Smooth muscle cell (in vitro differentiated cells): ENCODE data around the gene MTOR. TPM values are rescaled to one million over a fixed set of nuclear protein-coding genes. Genes with fewer than 3 reads are reported as not detected.

ENCODE experiments used
- DNase-seq: peaks from one replicate; lab custom pipeline; 2025; ENCODE audit not compliant: unreplicated experiment; lab: John Stamatoyannopoulos, UW
- H2AFZ ChIP-seq: fragments of 200-600 bp; sonication (generic); 2 replicates; pipeline ENCODE4 v1.6.0; 2016; ENCODE audit warnings: antibody characterized with exemption, low read depth, mild to moderate bottlenecking
- H3F3A ChIP-seq: fragments of 200-600 bp; sonication (generic); 2 replicates; pipeline ENCODE4 v1.6.0; 2017; ENCODE audit warnings: antibody characterized with exemption, low read depth
- H3K27ac ChIP-seq: fragments of 200-600 bp; sonication (generic); 2 replicates; pipeline ENCODE4 v1.5.1; 2016; ENCODE audit warnings: low read depth, mild to moderate bottlenecking
- H3K27me3 ChIP-seq: fragments of 200-600 bp; sonication (generic); 2 replicates; pipeline ENCODE4 v1.6.1; 2016; ENCODE audit warnings: low read depth, mild to moderate bottlenecking
- H3K36me3 ChIP-seq: fragments of 200-600 bp; sonication (generic); 2 replicates; pipeline ENCODE4 v1.5.1; 2016; ENCODE audit warnings: low read depth
- H3K4me1 ChIP-seq: fragments of 200-600 bp; sonication (generic); 2 replicates; pipeline ENCODE4 v1.5.1; 2016; ENCODE audit warnings: low read depth
- H3K4me2 ChIP-seq: fragments of 200-600 bp; sonication (generic); 2 replicates; pipeline ENCODE4 v1.6.0; 2016; ENCODE audit warnings: mild to moderate bottlenecking
- H3K4me3 ChIP-seq: fragments of 200-600 bp; sonication (generic); 2 replicates; pipeline ENCODE4 v1.5.1; 2016; ENCODE audit warnings: mild to moderate bottlenecking
- H3K79me2 ChIP-seq: fragments of 200-600 bp; sonication (generic); 2 replicates; pipeline ENCODE4 v1.6.0; 2016; ENCODE audit warnings: low read depth, mild to moderate bottlenecking
- H3K9ac ChIP-seq: fragments of 200-600 bp; sonication (generic); 2 replicates; pipeline ENCODE4 v1.6.0; 2016; ENCODE audit warnings: low read depth
- H3K9me3 ChIP-seq: fragments of 200-600 bp; sonication (generic); replicated peaks from 2 replicates; pipeline ENCODE4 v1.5.1; 2016; ENCODE audit warnings: low read depth
- H4K20me1 ChIP-seq: fragments of 200-600 bp; sonication (generic); 2 replicates; pipeline ENCODE4 v1.6.0; 2016; ENCODE audit warnings: low read depth
- CTCF ChIP-seq: fragments of 200-600 bp; sonication (generic); IDR thresholded peaks from 2 replicates; pipeline ENCODE4 v1.5.1; 2017; ENCODE audit warnings: borderline replicate concordance, mild to moderate bottlenecking, antibody characterized with exemption; ENCODE audit not compliant: insufficient read depth, poor library complexity, severe bottlenecking
- WGBS: methylation state at CpG from one replicate; pipeline ENCODE4 v1.1.7; 2016; ENCODE audit warnings: low lambda C conversion rate; 5-methylcytosine and 5-hydroxymethylcytosine counted together
- polyA plus RNA-seq: library from polyadenylated mRNA; unstranded; fragments of >200 nt; fragmentation: Nextera tagmentation; extraction: Ambion mirVana; gene quantifications from 2 replicates; pipeline ENCODE4 v1.2.1, GENCODE V29; 2016
- total RNA-seq: library from RNA; depleted of rRNA; stranded (reverse); fragments of >200 nt; gene quantifications from 2 replicates; pipeline ENCODE4 v1.2.3, GENCODE V29; 2014

Gene MTOR
- total and polyA plus RNA-seq, 2 experiments from 2014 or later, result 11.2 to 26.8 TPM

GRCh38 chr1:11198851-11199594 is 63.3 kb downstream of the MTOR start:
- H3K4me3 ChIP-seq, result no peak overlapping the region
- H3K79me2 ChIP-seq, result no peaks in the 10 kb centered on the region
- no peak overlapping the region for H3K9ac ChIP-seq
- no peak for DNase-seq
- peaks cover 31% of the 10 kb centered on the region for H4K20me1 ChIP-seq
- no peaks in the 10 kb centered on the region for H3F3A ChIP-seq
- no peak for TF ChIP-seq CTCF
- H3K36me3 ChIP-seq, result peaks cover 16% of the 10 kb centered on the region
- H3K4me1 ChIP-seq, result no peaks in the 10 kb centered on the region
- no peak overlapping the region for H2AFZ ChIP-seq
- no peak overlapping the region for H3K4me2 ChIP-seq
- no peaks in the 10 kb centered on the region for H3K27me3 ChIP-seq
- H3K27ac ChIP-seq, result no peak overlapping the region
- no peaks in the 10 kb centered on the region for H3K9me3 ChIP-seq
- 93% methylated on average over 2 of the region's 2 CpGs for whole genome bisulfite sequencing

GRCh38 chr1:11198257-11198656 is 64.1 kb downstream of the MTOR start:
- Histone ChIP-seq H2AFZ (no peak overlapping the region), H3K9me3 (no peaks in the 10 kb centered on the region), H3K79me2 (no peaks in the 10 kb centered on the region), H3K27me3 (no peaks in the 10 kb centered on the region), H3F3A (no peaks in the 10 kb centered on the region), H3K27ac (no peak overlapping the region), H3K4me1 (no peaks in the 10 kb centered on the region), H3K36me3 (peaks cover 16% of the 10 kb centered on the region), H4K20me1 (peaks cover 39% of the 10 kb centered on the region), H3K4me3 (no peak overlapping the region), H3K9ac (no peak overlapping the region), H3K4me2 (no peak overlapping the region)
- TF ChIP-seq CTCF, result no peak
- WGBS, result 84% methylated on average over 4 of the region's 4 CpGs
- no peak for DNase-seq

DNA sequence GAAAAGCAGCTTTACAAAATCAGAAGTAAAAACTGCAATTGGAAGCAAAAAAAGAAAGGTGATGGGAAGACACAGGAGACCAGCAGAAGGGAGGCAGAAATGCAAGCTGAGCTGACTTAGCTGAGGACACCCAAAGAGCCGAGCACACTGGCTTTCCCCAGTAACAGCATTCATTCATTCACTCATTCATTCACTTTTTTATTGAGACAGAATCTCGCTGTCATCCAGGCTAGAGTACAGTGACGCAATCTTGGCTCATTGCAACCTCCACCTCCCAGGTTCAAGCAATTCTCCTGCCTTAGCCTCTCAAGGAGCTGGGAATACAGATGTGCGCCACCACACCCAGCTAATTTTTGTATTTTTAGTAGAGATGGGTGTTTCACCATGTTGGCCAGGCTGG is 65.0 kb downstream of the MTOR start:
- no peaks in the 10 kb centered on the region for H3K4me1 ChIP-seq
- H3K27me3 ChIP-seq, result no peaks in the 10 kb centered on the region
- TF ChIP-seq CTCF, result no peak
- no peaks in the 10 kb centered on the region for H3K79me2 ChIP-seq
- no peak overlapping the region for H2AFZ ChIP-seq
- no peaks in the 10 kb centered on the region for H3F3A ChIP-seq
- H3K9ac ChIP-seq, result no peak overlapping the region
- DNase-seq, result no peak
- H3K9me3 ChIP-seq, result no peaks in the 10 kb centered on the region
- H3K4me2 ChIP-seq, result no peak overlapping the region
- no peak overlapping the region for H3K4me3 ChIP-seq
- WGBS, result 98% methylated on average over 4 of the region's 4 CpGs
- peaks cover 45% of the 10 kb centered on the region for H4K20me1 ChIP-seq
- H3K36me3 ChIP-seq, result peaks cover 16% of the 10 kb centered on the region
- H3K27ac ChIP-seq, result no peak overlapping the region

GRCh38 chr1:11196945-11197344 is 65.4 kb downstream of the MTOR start:
- Histone ChIP-seq H3F3A (no peaks in the 10 kb centered on the region), H3K36me3 (peaks cover 16% of the 10 kb centered on the region), H3K4me2 (no peak overlapping the region), H4K20me1 (peaks cover 49% of the 10 kb centered on the region), H3K4me1 (no peaks in the 10 kb centered on the region), H3K4me3 (no peak overlapping the region), H2AFZ (no peak overlapping the region), H3K9ac (no peak overlapping the region), H3K27me3 (no peaks in the 10 kb centered on the region), H3K27ac (no peak overlapping the region), H3K79me2 (no peaks in the 10 kb centered on the region), H3K9me3 (no peaks in the 10 kb centered on the region)
- no peak for TF ChIP-seq CTCF
- 82% methylated on average over 2 of the region's 2 CpGs for WGBS
- no peak for DNase-seq
